Measurements from ENCODE around the gene ZNF655.

GRCh38 chr7:99541212-99541611 lies 17.2 kb upstream of the ZNF655 start:
- TF ChIP-seq POLR2A (IDR thresholded peaks at IDR 0.05; ENCODE audit: low read depth, low read length) (no peak), CTCF (IDR thresholded peaks at IDR 0.05; ENCODE audit: extremely low read depth in 1 of 2, insufficient read depth in 1 of 2, low read depth in 1 of 2, low read length in 2 of 2) (no peak), EZH2 (IDR thresholded peaks at IDR 0.05; ENCODE audit: borderline replicate concordance, low read depth, low read length, severe bottlenecking) (no peak), POLR2AphosphoS5 (IDR thresholded peaks at IDR 0.05; ENCODE audit: insufficient read depth, low read depth, low read length) (no peak), MYC (IDR thresholded peaks at IDR 0.05; ENCODE audit: low read depth, low read length) (no peak), JUN (IDR thresholded peaks at IDR 0.05; ENCODE audit: borderline replicate concordance, insufficient read depth, insufficient read length, low read depth) (no peak), FOS (IDR thresholded peaks at IDR 0.05; ENCODE audit: borderline replicate concordance, insufficient read depth, low read length) (no peak)

Data from endothelial cell of umbilical vein (primary cell).